PC-3 (cell line): ENCODE data around the gene SLC25A23. TPM values are rescaled to one million over a fixed set of nuclear protein-coding genes. Genes with fewer than 3 reads are reported as not detected.

Experiments used
- ATAC-seq: fragments of 200-7000 bp; cut with Tn5 transposase; 2 replicates; pipeline ENCODE4 v1.9.1; 2020; ENCODE audit warnings: mild to moderate bottlenecking, moderate library complexity
- BruUV-seq: library from RNA; stranded (reverse); fragments of 400-500 nt; replicated peaks from 2 replicates; lab custom pipeline; 2021; lab: Mats Ljungman, UMichigan
- CTCF ChIA-PET: fragments of 300-600 bp; sonication (Branson Sonifier 250); formaldehyde crosslinking; loops from one replicate; lab custom pipeline; 2022; ENCODE audit warnings: antibody characterized with exemption; lab: Charles Lee
- POLR2A ChIA-PET: fragments of 300-600 bp; sonication (Branson Sonifier 250); formaldehyde crosslinking; loops from one replicate; lab custom pipeline; 2022; ENCODE audit warnings: antibody characterized with exemption; ENCODE audit not compliant: unreplicated experiment; lab: Charles Lee
- DNase-seq: peaks from one replicate; pipeline ENCODE4 v3.0.0-alpha.2; 2015
- H2AFZ ChIP-seq: fragments of 300-600 bp; sonication (generic); 2 replicates; pipeline ENCODE4 v1.6.0; 2016; ENCODE audit warnings: antibody characterized with exemption, low read length
- H3F3A ChIP-seq: fragments of 300-600 bp; sonication (generic); one replicate; pipeline ENCODE4 v1.6.0; 2017; ENCODE audit warnings: antibody characterized with exemption, low read length, control low read depth, mild to moderate bottlenecking; ENCODE audit not compliant: unreplicated experiment
- H3K27ac ChIP-seq: fragments of 300-600 bp; sonication (generic); 2 replicates; pipeline ENCODE4 v1.5.1; 2016; ENCODE audit warnings: mild to moderate bottlenecking, low read length
- H3K27me3 ChIP-seq: fragments of 300-600 bp; sonication (generic); 2 replicates; pipeline ENCODE4 v1.6.1; 2016; ENCODE audit warnings: low read length, mixed read lengths
- H3K36me3 ChIP-seq: fragments of 300-600 bp; sonication (generic); 2 replicates; pipeline ENCODE4 v1.6.1; 2016; ENCODE audit warnings: low read depth, mixed run types, low read length, mixed read lengths
- H3K4me1 ChIP-seq: fragments of 300-600 bp; sonication (generic); 2 replicates; pipeline ENCODE4 v1.5.1; 2016; ENCODE audit warnings: low read length; ENCODE audit not compliant: insufficient read depth
- H3K4me2 ChIP-seq: fragments of 300-600 bp; sonication (generic); 2 replicates; pipeline ENCODE4 v1.6.0; 2016; ENCODE audit warnings: low read length
- H3K4me3 ChIP-seq: fragments of 300-600 bp; sonication (generic); 2 replicates; pipeline ENCODE4 v1.5.1; 2016; ENCODE audit warnings: mild to moderate bottlenecking, low read length, mixed read lengths
- H3K79me2 ChIP-seq: fragments of 300-600 bp; sonication (generic); 2 replicates; pipeline ENCODE4 v1.6.1; 2017; ENCODE audit warnings: low read length, mixed read lengths
- H3K9ac ChIP-seq: fragments of 300-600 bp; sonication (generic); 2 replicates; pipeline ENCODE4 v1.6.0; 2016; ENCODE audit warnings: mild to moderate bottlenecking, low read length
- H3K9me2 ChIP-seq: fragments of 300-600 bp; sonication (generic); replicated peaks from 2 replicates; pipeline ENCODE4 v1.6.1; 2016; ENCODE audit warnings: mixed run types, low read length, mixed read lengths
- H3K9me3 ChIP-seq: fragments of 300-600 bp; sonication (generic); 2 replicates; pipeline ENCODE4 v1.6.1; 2016; ENCODE audit warnings: low read length, mixed read lengths
- H4K20me1 ChIP-seq: fragments of 300-600 bp; sonication (generic); 2 replicates; pipeline ENCODE4 v1.6.1; 2016; ENCODE audit warnings: low read length, mixed read lengths
- CTCF ChIP-seq: fragments of 300-600 bp; sonication (generic); conservative IDR thresholded peaks from 2 replicates; pipeline ENCODE4 v1.5.1; 2017; ENCODE audit warnings: antibody characterized with exemption, low read depth, mild to moderate bottlenecking, low read length
- EZH2 ChIP-seq: fragments of 300-600 bp; sonication (generic); IDR thresholded peaks from one replicate; pipeline ENCODE4 v1.6.1; 2017; ENCODE audit warnings: antibody characterized with exemption, mild to moderate bottlenecking, low read length; ENCODE audit not compliant: unreplicated experiment
- EZH2phosphoT487 ChIP-seq: fragments of 300-600 bp; sonication (generic); IDR thresholded peaks from 2 replicates; pipeline ENCODE4 v1.6.1; 2018; ENCODE audit warnings: mild to moderate bottlenecking, antibody characterized with exemption, low read length, borderline replicate concordance
- intact Hi-C: fragments of 100-400 bp; cut with micrococcal nuclease; formaldehyde crosslinking; loops from 2 replicates; pipeline ENCODE4 v1.9.0; 2023
- total RNA-seq: library from RNA; depleted of rRNA; stranded (reverse); fragments of >200 nt; gene quantifications from 2 replicates; pipeline ENCODE4 v1.2.3, GENCODE V29; 2014

Gene SLC25A23
- total RNA-seq, 1 experiment from 2014 or later: 61.4 TPM

- no TSS peak for BruUV-seq
- no peak for TF ChIP-seq CTCF
- no peak for TF ChIP-seq EZH2phosphoT487
- TF ChIP-seq EZH2: no peak
- intact Hi-C loops: no loop called here
- Histone ChIP-seq H3K9me2 (no peaks in the 10 kb centered on the region), H3K4me2 (no peak overlapping the region), H3K4me3 (no peak overlapping the region), H3K27me3 (no peaks in the 10 kb centered on the region), H3K27ac (no peak overlapping the region), H3F3A (no peaks in the 10 kb centered on the region), H3K36me3 (peaks cover 26% of the 10 kb centered on the region), H3K4me1 (no peaks in the 10 kb centered on the region), H3K9ac (no peak overlapping the region), H4K20me1 (no peaks in the 10 kb centered on the region), H2AFZ (no peak overlapping the region), H3K9me3 (no peaks in the 10 kb centered on the region), H3K79me2 (no peaks in the 10 kb centered on the region)
- POLR2A ChIA-PET: no interaction called here
- DNase-seq (no peak), ATAC-seq (no peak)
- CTCF ChIA-PET: no interaction called here
These were observed 7.9 kb downstream of the SLC25A23 start for GRCh38 chr19:6451583-6452222.

- H3K79me2 ChIP-seq: no peaks in the 10 kb centered on the region
- no peaks in the 10 kb centered on the region for H3K4me1 ChIP-seq
- no peak overlapping the region for H2AFZ ChIP-seq
- no peaks in the 10 kb centered on the region for H3K27me3 ChIP-seq
- DNase-seq (no peak), ATAC-seq (no peak)
- TF ChIP-seq EZH2phosphoT487 (no peak), EZH2 (no peak), CTCF (no peak)
- peaks cover 16% of the 10 kb centered on the region for H3K36me3 ChIP-seq
- intact Hi-C loops: no loop called here
- POLR2A ChIA-PET: no interaction called here
- no peak overlapping the region for H3K4me3 ChIP-seq
- H4K20me1 ChIP-seq: no peaks in the 10 kb centered on the region
- CTCF ChIA-PET: no interaction called here
- no peaks in the 10 kb centered on the region for H3K9me3 ChIP-seq
- no TSS peak for BruUV-seq
- H3K9ac ChIP-seq: no peak overlapping the region
- H3K27ac ChIP-seq: no peak overlapping the region
- H3F3A ChIP-seq: no peaks in the 10 kb centered on the region
- H3K9me2 ChIP-seq: no peaks in the 10 kb centered on the region
- H3K4me2 ChIP-seq: no peak overlapping the region
These were observed 9.4 kb downstream of the SLC25A23 start for GRCh38 chr19:6450166-6450565.

- Histone ChIP-seq H3K79me2 (no peaks in the 10 kb centered on the region), H2AFZ (no peak overlapping the region), H3K4me3 (no peak overlapping the region), H3K27me3 (no peaks in the 10 kb centered on the region), H3K9me2 (no peaks in the 10 kb centered on the region), H4K20me1 (no peaks in the 10 kb centered on the region), H3F3A (no peaks in the 10 kb centered on the region), H3K27ac (no peak overlapping the region), H3K36me3 (no peaks in the 10 kb centered on the region), H3K9me3 (no peaks in the 10 kb centered on the region), H3K4me2 (no peak overlapping the region), H3K9ac (no peak overlapping the region), H3K4me1 (no peaks in the 10 kb centered on the region)
- ChIA-PET CTCF (no interaction called here), POLR2A (no interaction called here)
- TF ChIP-seq EZH2 (no peak), EZH2phosphoT487 (no peak), CTCF (no peak)
- ATAC-seq (no peak), DNase-seq (no peak)
- BruUV-seq: no TSS peak
- intact Hi-C loops: no loop called here
These were observed 11.5 kb downstream of the SLC25A23 start for GRCh38 chr19:6448045-6448444.
